HG02973 (cell line): ENCODE data around the gene PADI3.
"Not testable (repeated sequence)": the region's sequence is repeated elsewhere in the genome, so short reads cannot be mapped to it uniquely, and the experiment has no call there.

Experiments
- ATAC-seq: cut with Tn5 transposase; IDR thresholded peaks from one replicate; pipeline ENCODE4 v1.9.1; 2021; ENCODE audit warnings: moderate library complexity; ENCODE audit not compliant: unreplicated experiment

Gene PADI3

GRCh38 chr1:17321857-17322390 is 73.0 kb downstream of the PADI3 start:
- not testable (repeated sequence) for ATAC-seq

DNA sequence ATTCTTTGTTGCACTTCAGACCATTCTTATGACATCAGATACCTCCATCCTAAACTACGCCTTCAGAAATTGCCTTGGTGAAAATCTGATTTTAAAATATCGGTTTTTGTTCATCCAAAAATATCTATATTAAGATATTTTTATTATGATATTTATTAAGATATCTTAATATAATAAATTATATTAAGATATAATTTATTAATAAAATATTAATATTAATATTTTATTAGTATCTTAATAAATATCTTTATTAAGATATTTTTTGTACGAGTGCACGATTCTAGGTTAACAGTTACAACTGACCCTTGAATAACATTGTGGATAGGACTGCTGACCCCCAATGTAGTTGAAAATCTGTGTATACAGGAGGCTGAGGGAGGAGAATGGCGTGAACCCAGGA is 80.0 kb downstream of the PADI3 start:
- ATAC-seq = no peak

- ATAC-seq = no peak
Measured at GRCh38 chr1:17329610-17330009, 80.7 kb downstream of the PADI3 start.

GRCh38 chr1:17330856-17331255 is 82.0 kb downstream of the PADI3 start:
- no peak for ATAC-seq

DNA sequence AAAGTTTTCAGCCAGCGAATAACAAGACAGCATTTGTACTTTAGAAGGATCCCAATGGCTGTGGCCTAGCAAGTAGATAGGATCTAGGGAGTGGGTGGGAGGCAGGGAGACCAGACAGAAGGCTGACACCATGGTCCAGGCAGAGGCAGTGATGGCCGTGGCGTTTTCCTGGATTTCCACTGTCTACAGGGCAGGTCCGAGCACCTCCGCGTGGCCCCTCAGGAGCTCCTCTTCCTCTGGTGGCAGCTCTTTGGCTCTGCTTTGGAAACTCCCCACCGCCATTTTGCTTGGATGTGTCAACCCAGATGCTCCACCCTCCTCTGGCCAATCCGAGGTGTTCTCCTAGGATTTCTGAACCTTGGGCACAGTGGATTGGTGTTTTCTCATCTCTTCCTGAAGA is 84.2 kb downstream of the PADI3 start:
- ATAC-seq = no peak
